ENCODE measurements around the gene CYP27B1. TPM values are rescaled to one million over a fixed set of nuclear protein-coding genes. Genes with fewer than 3 reads are reported as not detected.

The CYP27B1 gene
- total RNA-seq, 1 donor from 2014 or later, result 3.6 TPM

DNA sequence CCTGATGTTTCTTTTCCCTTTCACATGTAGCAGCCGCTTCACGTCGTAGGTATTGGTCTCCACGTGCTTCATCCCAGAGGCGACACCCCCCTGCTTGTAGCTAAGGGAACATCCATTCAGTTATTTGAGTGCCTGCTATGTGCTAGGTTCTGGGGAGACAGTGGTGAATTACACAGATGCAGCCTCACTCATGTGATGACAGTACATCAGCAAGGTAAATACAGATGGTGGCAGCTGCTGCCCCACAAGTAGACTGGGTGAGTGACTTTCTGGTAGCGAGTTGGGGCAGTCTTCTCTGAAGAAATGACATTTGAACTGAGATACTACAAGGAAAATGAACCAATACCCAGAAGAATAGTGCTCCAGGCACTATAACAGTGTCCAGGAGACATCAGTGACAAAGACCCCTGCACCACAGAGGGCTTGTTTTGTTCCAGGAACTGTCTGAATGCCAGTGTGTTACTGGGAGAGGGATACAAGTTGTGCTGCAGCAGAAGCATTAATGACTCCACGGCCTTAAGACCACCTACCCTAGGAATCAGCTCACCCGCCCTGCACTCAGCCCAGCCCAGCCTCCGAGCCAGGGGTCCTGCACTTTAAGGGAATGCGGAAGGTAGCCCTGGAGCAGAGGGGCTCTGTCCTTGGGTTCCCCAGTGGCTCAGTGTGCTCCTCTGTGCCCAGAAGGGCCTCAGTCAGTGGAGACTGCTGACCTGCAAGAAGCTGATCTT, 44.3 kb upstream of the CYP27B1 start:
- H3K4me3 ChIP-seq (ENCODE audit: low read depth, low read length), result no peak overlapping the region
- DNase-seq (ENCODE audit: low read depth), result no peak
- no peak for TF ChIP-seq CTCF (conservative IDR thresholded peaks at IDR 0.05; ENCODE audit: low read depth, low read length)

DNA sequence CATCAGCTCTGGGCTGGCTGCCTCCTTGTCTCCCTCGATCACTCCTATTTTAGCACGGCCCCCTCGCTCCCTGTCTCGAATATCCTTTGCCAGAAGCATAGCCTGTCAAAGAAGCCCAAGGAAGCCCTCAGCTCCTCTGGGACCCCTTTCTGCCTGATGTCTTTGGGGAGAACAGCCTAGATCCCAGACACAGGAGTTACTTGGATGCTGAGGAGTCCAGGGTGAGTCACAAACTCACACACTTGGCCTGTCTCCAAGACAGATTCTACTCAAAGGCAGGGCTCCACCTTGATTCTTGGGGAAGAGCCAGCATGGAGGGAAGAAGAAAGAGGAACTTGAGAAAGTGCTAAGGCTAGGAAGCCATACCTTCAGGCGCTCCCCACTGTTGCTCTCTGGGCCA, 43.6 kb upstream of the CYP27B1 start:
- peak; percentile 26 for DNase-seq (ENCODE audit: low read depth)
- TF ChIP-seq CTCF (conservative IDR thresholded peaks at IDR 0.05; ENCODE audit: low read depth, low read length), result no peak

GRCh38 chr12:57809425-57809824, 42.5 kb upstream of the CYP27B1 start:
- H3K4me3 ChIP-seq (ENCODE audit: low read depth, low read length), result no peak overlapping the region
- TF ChIP-seq CTCF (conservative IDR thresholded peaks at IDR 0.05; ENCODE audit: low read depth, low read length), result no peak
- DNase-seq (ENCODE audit: low read depth), result no peak

More for the DNA sequence above, 43.6 kb upstream of the CYP27B1 start:
- no peak overlapping the region for H3K4me3 ChIP-seq (ENCODE audit: low read depth, low read length)

GRCh38 chr12:57808351-57808750, 41.5 kb upstream of the CYP27B1 start:
- H3K4me3 ChIP-seq (ENCODE audit: low read depth, low read length), result no peak overlapping the region
- DNase-seq (ENCODE audit: low read depth), result no peak
- TF ChIP-seq CTCF (conservative IDR thresholded peaks at IDR 0.05; ENCODE audit: low read depth, low read length), result no peak

DNA sequence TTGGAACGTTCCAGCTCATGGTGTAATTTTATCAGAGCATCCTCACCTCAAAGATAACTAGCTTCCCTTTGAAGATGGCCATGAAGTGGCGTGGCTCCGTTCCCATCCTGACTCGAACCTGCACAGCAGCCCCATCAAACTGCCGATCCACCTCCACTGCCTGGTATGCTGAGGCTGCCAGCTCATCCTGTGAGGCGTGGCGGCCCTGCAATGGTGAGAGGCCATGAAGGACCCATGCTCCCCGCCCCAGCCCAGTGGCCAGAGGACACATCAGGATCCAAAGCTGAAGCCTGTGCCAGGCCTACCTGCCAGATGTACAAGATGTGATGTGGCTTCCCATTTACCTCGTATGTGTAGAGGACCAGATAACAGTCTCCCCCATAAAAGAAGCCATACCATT, 40.4 kb upstream of the CYP27B1 start:
- H3K4me3 ChIP-seq (ENCODE audit: low read depth, low read length), result no peak overlapping the region
- DNase-seq (ENCODE audit: low read depth), result no peak
- TF ChIP-seq CTCF (conservative IDR thresholded peaks at IDR 0.05; ENCODE audit: low read depth, low read length), result no peak

GRCh38 chr12:57806677-57807076, 39.8 kb upstream of the CYP27B1 start:
- no peak for TF ChIP-seq CTCF (conservative IDR thresholded peaks at IDR 0.05; ENCODE audit: low read depth, low read length)
- DNase-seq (ENCODE audit: low read depth), result no peak
- H3K4me3 ChIP-seq (ENCODE audit: low read depth, low read length), result no peak overlapping the region

GRCh38 chr12:57803319-57803893, 36.5 kb upstream of the CYP27B1 start:
- no peak for DNase-seq (ENCODE audit: low read depth)
- peak; percentile 89 for TF ChIP-seq CTCF (conservative IDR thresholded peaks at IDR 0.05; ENCODE audit: low read depth, low read length)
- no peak overlapping the region for H3K4me3 ChIP-seq (ENCODE audit: low read depth, low read length)

All from epithelial cell of proximal tubule (primary cell).